ENCODE measurements around the gene SUSD5.

DNA sequence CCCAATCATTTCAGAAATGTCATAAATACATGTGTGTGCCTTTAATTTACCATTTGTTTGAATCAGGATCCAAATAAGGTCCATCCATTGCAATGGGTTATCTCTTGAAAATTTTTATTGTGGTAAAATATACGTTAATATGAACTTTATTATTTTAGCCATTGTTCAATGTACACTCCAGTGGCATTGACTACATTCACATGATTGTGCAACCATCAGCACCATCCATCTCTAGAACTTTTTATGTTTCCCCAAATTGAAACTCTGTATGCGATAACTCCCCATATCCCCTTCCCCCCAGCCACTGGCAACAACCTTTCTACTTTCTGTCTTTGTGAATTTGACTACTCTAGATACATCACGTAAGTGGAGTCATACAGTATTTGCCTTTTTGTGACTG is 92.8 kb downstream of the SUSD5 start:
- TF ChIP-seq, protein P1, sequence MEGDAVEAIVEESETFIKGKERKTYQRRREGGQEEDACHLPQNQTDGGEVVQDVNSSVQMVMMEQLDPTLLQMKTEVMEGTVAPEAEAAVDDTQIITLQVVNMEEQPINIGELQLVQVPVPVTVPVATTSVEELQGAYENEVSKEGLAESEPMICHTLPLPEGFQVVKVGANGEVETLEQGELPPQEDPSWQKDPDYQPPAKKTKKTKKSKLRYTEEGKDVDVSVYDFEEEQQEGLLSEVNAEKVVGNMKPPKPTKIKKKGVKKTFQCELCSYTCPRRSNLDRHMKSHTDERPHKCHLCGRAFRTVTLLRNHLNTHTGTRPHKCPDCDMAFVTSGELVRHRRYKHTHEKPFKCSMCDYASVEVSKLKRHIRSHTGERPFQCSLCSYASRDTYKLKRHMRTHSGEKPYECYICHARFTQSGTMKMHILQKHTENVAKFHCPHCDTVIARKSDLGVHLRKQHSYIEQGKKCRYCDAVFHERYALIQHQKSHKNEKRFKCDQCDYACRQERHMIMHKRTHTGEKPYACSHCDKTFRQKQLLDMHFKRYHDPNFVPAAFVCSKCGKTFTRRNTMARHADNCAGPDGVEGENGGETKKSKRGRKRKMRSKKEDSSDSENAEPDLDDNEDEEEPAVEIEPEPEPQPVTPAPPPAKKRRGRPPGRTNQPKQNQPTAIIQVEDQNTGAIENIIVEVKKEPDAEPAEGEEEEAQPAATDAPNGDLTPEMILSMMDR (IDR thresholded peaks at IDR 0.05 in 4 of 5, conservative IDR thresholded peaks at IDR 0.05 in 1 of 5): no peak
- TF ChIP-seq POLR2A (IDR thresholded peaks at IDR 0.05): no peak
